ENCODE data around the gene CTXN3. TPM values are rescaled to one million over a fixed set of nuclear protein-coding genes. Genes with fewer than 3 reads are reported as not detected.

Gene CTXN3
- total RNA-seq, 3 donors from 2014 or later (not counting 1 experiment from before 2014, with no cell fraction given): not detected

GRCh38 chr5:127702926-127703561 is 54.2 kb downstream of the CTXN3 start, which contains the start of gene CCDC192:
CCDC192 (plus strand) TSS chr5:127703391; CDS start chr5:127703446, 55 bp downstream.
- Mint-ChIP-seq H3K4me1 (no peaks in the 10 kb centered on the region), H3K4me3 (no peak within 1 kb of the TSS), H3K36me3 (no peaks in the 10 kb centered on the region), H3K9me3 (peaks cover 6% of the 10 kb centered on the region in 2 donors), H3K27ac (no peak within 1 kb of the TSS), H3K27me3 (ENCODE audit: low read depth in 2 of 2) (no peaks in the 10 kb centered on the region)
- H3K4me3 ChIP-seq (ENCODE audit: low read length): no peak within 1 kb of the TSS
- no peaks in the 10 kb centered on the region for H3K27me3 ChIP-seq (ENCODE audit: control insufficient read depth, insufficient read depth, low read length)
- H3K9me3 ChIP-seq (ENCODE audit: control insufficient read depth, insufficient read depth, low read length): no peaks in the 10 kb centered on the region
- intact Hi-C loops (cut with micrococcal nuclease): no loop called here
- no peaks in the 10 kb centered on the region for H3K36me3 ChIP-seq (ENCODE audit: control insufficient read depth, insufficient read depth, low read length)
- H3K27ac ChIP-seq (ENCODE audit: low read length): no peak within 1 kb of the TSS
- ATAC-seq (no peak), DNase-seq (no peak)
- 78% methylated on average over 5 of the region's 5 CpGs for WGBS (ENCODE audit: insufficient coverage)
- H3K4me1 ChIP-seq (ENCODE audit: control insufficient read depth, insufficient read depth, low read length): no peaks in the 10 kb centered on the region
- TF ChIP-seq CTCF (IDR thresholded peaks at IDR 0.05): no peak

GRCh38 chr5:127705120-127705892 is 56.4 kb downstream of the CTXN3 start:
- Histone ChIP-seq H3K27ac (ENCODE audit: low read length) (no peak overlapping the region), H3K9me3 (ENCODE audit: control insufficient read depth, insufficient read depth, low read length) (no peaks in the 10 kb centered on the region), H3K4me1 (ENCODE audit: control insufficient read depth, insufficient read depth, low read length) (no peaks in the 10 kb centered on the region), H3K36me3 (ENCODE audit: control insufficient read depth, insufficient read depth, low read length) (no peaks in the 10 kb centered on the region), H3K27me3 (ENCODE audit: control insufficient read depth, insufficient read depth, low read length) (no peaks in the 10 kb centered on the region), H3K4me3 (ENCODE audit: low read length) (no peak overlapping the region)
- DNase-seq: no peak
- H3K36me3 Mint-ChIP-seq: no peaks in the 10 kb centered on the region
- no peak overlapping the region for H3K4me3 Mint-ChIP-seq
- H3K27me3 Mint-ChIP-seq (ENCODE audit: low read depth in 2 of 2): no peaks in the 10 kb centered on the region
- WGBS (ENCODE audit: insufficient coverage): 73% methylated on average over 4 of the region's 4 CpGs
- intact Hi-C loops (cut with micrococcal nuclease): no loop called here
- no peak for ATAC-seq
- no peaks in the 10 kb centered on the region for H3K4me1 Mint-ChIP-seq
- H3K9me3 Mint-ChIP-seq: peaks cover 4 to 6% of the 10 kb centered on the region in 2 donors
- no peak overlapping the region for H3K27ac Mint-ChIP-seq
- TF ChIP-seq CTCF (IDR thresholded peaks at IDR 0.05): no peak

GRCh38 chr5:127706691-127707090 is 57.8 kb downstream of the CTXN3 start:
- DNase-seq (no peak), ATAC-seq (no peak)
- H3K9me3 ChIP-seq (ENCODE audit: control insufficient read depth, insufficient read depth, low read length): no peaks in the 10 kb centered on the region
- no peaks in the 10 kb centered on the region for H3K27me3 ChIP-seq (ENCODE audit: control insufficient read depth, insufficient read depth, low read length)
- H3K4me3 ChIP-seq (ENCODE audit: low read length): no peak overlapping the region
- H3K27me3 Mint-ChIP-seq (ENCODE audit: low read depth in 2 of 2): no peaks in the 10 kb centered on the region
- intact Hi-C loops (cut with micrococcal nuclease): no loop called here
- peaks cover 4 to 6% of the 10 kb centered on the region in 2 donors for H3K9me3 Mint-ChIP-seq
- no peak overlapping the region for H3K27ac ChIP-seq (ENCODE audit: low read length)
- H3K36me3 Mint-ChIP-seq: no peaks in the 10 kb centered on the region
- no peaks in the 10 kb centered on the region for H3K4me1 Mint-ChIP-seq
- no peak overlapping the region for H3K27ac Mint-ChIP-seq
- no peak overlapping the region for H3K4me3 Mint-ChIP-seq
- no peak for TF ChIP-seq CTCF (IDR thresholded peaks at IDR 0.05)
- H3K4me1 ChIP-seq (ENCODE audit: control insufficient read depth, insufficient read depth, low read length): no peaks in the 10 kb centered on the region
- WGBS (ENCODE audit: insufficient coverage): 50% methylated on average over 1 of the region's 1 CpG
- no peaks in the 10 kb centered on the region for H3K36me3 ChIP-seq (ENCODE audit: control insufficient read depth, insufficient read depth, low read length)
